Lower leg skin (tissue), 4 donors: ENCODE data around the gene BBS9. TPM values are rescaled to one million over a fixed set of nuclear protein-coding genes. Genes with fewer than 3 reads are reported as not detected.

Experiments used
- DNase-seq, 2 donors: peaks; one replicate each; pipeline ENCODE4 v3.0.0-alpha.2; 2019; ENCODE audit warnings: low spot score in 2 of 2
- H3K4me3 ChIP-seq: fragments of 200-600 bp; sonication (generic); 2 replicates; pipeline ENCODE4 v1.5.1; 2017; ENCODE audit warnings: mild to moderate bottlenecking, low read depth; ENCODE audit not compliant: poor library complexity, severe bottlenecking
- CTCF ChIP-seq, 3 donors: fragments of 450-650 bp; IDR thresholded peaks; one replicate each; pipeline ENCODE4 v1.5.1; 2016; ENCODE audit warnings: antibody characterized with exemption in 3 of 3, mild to moderate bottlenecking in 3 of 3, moderate library complexity in 2 of 3
- POLR2A ChIP-seq, 2 donors: fragments of 450-650 bp; IDR thresholded peaks; one replicate each; pipeline ENCODE4 v1.6.1; 2016 to 2017; ENCODE audit warnings: antibody characterized with exemption in 2 of 2, mild to moderate bottlenecking in 1 of 2, moderate library complexity in 1 of 2
- WGBS, 2 donors: methylation state at CpG; one replicate each; pipeline ENCODE4 v1.1.5; 2018; 5-methylcytosine and 5-hydroxymethylcytosine counted together
- intact Hi-C: fragments of 100-400 bp; cut with DNase I; formaldehyde crosslinking; loops from one replicate; pipeline ENCODE4 v1.15.0; 2023; ENCODE audit warnings: low total_unique reads
- total RNA-seq, 4 donors: library from RNA; depleted of rRNA; stranded (reverse); fragments of >200 nt; gene quantifications; one replicate each; pipeline ENCODE4 v1.1.0, GENCODE V29; 2016

BBS9 gene
- total RNA-seq, 4 donors from 2014 or later = 10.1 to 25.1 (median 11.2) TPM

- 83 to 89% methylated on average over 3 of the region's 3 CpGs for WGBS, 2 donors
- intact Hi-C loops = no loop called here
- no peak for DNase-seq
- TF ChIP-seq CTCF (IDR thresholded peaks at IDR 0.05) (no peak), POLR2A (IDR thresholded peaks at IDR 0.05) (no peak)
- no peak overlapping the region for H3K4me3 ChIP-seq
Measured at GRCh38 chr7:33388332-33388731, 259.0 kb downstream of the BBS9 start.

- no peak overlapping the region for H3K4me3 ChIP-seq
- DNase-seq = no peak
- TF ChIP-seq POLR2A (IDR thresholded peaks at IDR 0.05) = no peak
- no peak for TF ChIP-seq CTCF (IDR thresholded peaks at IDR 0.05)
- 82 to 86% methylated on average over 1 of the region's 1 CpG for WGBS, 2 donors
- intact Hi-C loops = no loop called here
Measured at GRCh38 chr7:33392148-33392547, 262.8 kb downstream of the BBS9 start.

- TF ChIP-seq CTCF (IDR thresholded peaks at IDR 0.05) (no peak), POLR2A (IDR thresholded peaks at IDR 0.05) (no peak)
- no peak overlapping the region for H3K4me3 ChIP-seq
- intact Hi-C loops = no loop called here
- DNase-seq = no peak
Measured at GRCh38 chr7:33393770-33394169, 264.4 kb downstream of the BBS9 start.

- intact Hi-C loops = no loop called here
- TF ChIP-seq CTCF (IDR thresholded peaks at IDR 0.05) = no peak
- no peak for TF ChIP-seq POLR2A (IDR thresholded peaks at IDR 0.05)
- DNase-seq = no peak
- no peak overlapping the region for H3K4me3 ChIP-seq
Measured at GRCh38 chr7:33395340-33395739, 266.0 kb downstream of the BBS9 start.

GRCh38 chr7:33399528-33400213, 270.3 kb downstream of the BBS9 start:
- H3K4me3 ChIP-seq = no peak overlapping the region
- DNase-seq = no peak
- TF ChIP-seq POLR2A (IDR thresholded peaks at IDR 0.05) (no peak), CTCF (IDR thresholded peaks at IDR 0.05) (no peak)
- 73 to 80% methylated on average over 3 of the region's 3 CpGs for WGBS, 2 donors
- intact Hi-C loops = no loop called here

- no peak overlapping the region for H3K4me3 ChIP-seq
- TF ChIP-seq POLR2A (IDR thresholded peaks at IDR 0.05) (no peak), CTCF (IDR thresholded peaks at IDR 0.05) (no peak)
- intact Hi-C loops = no loop called here
- no peak for DNase-seq
- WGBS, 2 donors = 85 to 90% methylated on average over 1 of the region's 1 CpG
Measured at GRCh38 chr7:33400214-33400538, 270.8 kb downstream of the BBS9 start.
